Loucy (cell line): ENCODE results near the gene NEUROD1.
A peak's percentile ranks its signal among the peaks of the same experiment; 100 is the strongest.
"Not testable (repeated sequence)": the region's sequence is repeated elsewhere in the genome, so short reads cannot be mapped to it uniquely, and the experiment has no call there.

Experiments
- H2AFZ ChIP-seq: fragments of 200-600 bp; sonication (generic); 2 replicates; pipeline ENCODE4 v1.6.0; 2016; ENCODE audit warnings: antibody characterized with exemption, mild to moderate bottlenecking, low read length, moderate library complexity
- H3F3A ChIP-seq: fragments of 200-600 bp; 2 replicates; pipeline ENCODE4 v1.6.0; 2016; ENCODE audit warnings: antibody characterized with exemption, low read depth, mild to moderate bottlenecking
- H3K27me3 ChIP-seq: fragments of 200-600 bp; sonication (generic); 2 replicates; pipeline ENCODE4 v1.6.1; 2014; ENCODE audit warnings: low read length, mild to moderate bottlenecking; ENCODE audit not compliant: insufficient read depth, poor library complexity, severe bottlenecking
- H3K36me3 ChIP-seq: fragments of 200-600 bp; sonication (generic); 2 replicates; pipeline ENCODE4 v1.6.1; 2016; ENCODE audit warnings: low read length; ENCODE audit not compliant: insufficient read depth
- H3K4me1 ChIP-seq: fragments of 200-600 bp; sonication (generic); 2 replicates; pipeline ENCODE4 v1.5.1; 2014; ENCODE audit warnings: low read length, mild to moderate bottlenecking; ENCODE audit not compliant: insufficient read depth, poor library complexity, severe bottlenecking
- H3K4me2 ChIP-seq: fragments of 200-600 bp; sonication (generic); 2 replicates; pipeline ENCODE4 v1.6.0; 2014; ENCODE audit warnings: antibody characterized with exemption, low read length, low read depth, mild to moderate bottlenecking; ENCODE audit not compliant: poor library complexity, severe bottlenecking
- H3K4me3 ChIP-seq: fragments of 200-600 bp; sonication (generic); 2 replicates; pipeline ENCODE4 v1.5.1; 2014; ENCODE audit warnings: low read length, mild to moderate bottlenecking, mixed read lengths; ENCODE audit not compliant: poor library complexity, severe bottlenecking
- H3K79me2 ChIP-seq: fragments of 200-600 bp; sonication (generic); 2 replicates; pipeline ENCODE4 v1.6.1; 2014; ENCODE audit warnings: low read length; ENCODE audit not compliant: insufficient read depth
- H3K9ac ChIP-seq: fragments of 200-600 bp; sonication (generic); 2 replicates; pipeline ENCODE4 v1.6.0; 2014; ENCODE audit warnings: mild to moderate bottlenecking, low read depth, low read length, moderate library complexity; ENCODE audit not compliant: poor library complexity, severe bottlenecking
- H3K9me2 ChIP-seq: fragments of 200-600 bp; sonication (generic); replicated peaks from 2 replicates; pipeline ENCODE4 v1.6.1; 2016; ENCODE audit warnings: low read depth, low read length, mixed read lengths
- H3K9me3 ChIP-seq: fragments of 200-600 bp; sonication (generic); 2 replicates; pipeline ENCODE4 v1.6.1; 2014; ENCODE audit warnings: mild to moderate bottlenecking, antibody characterized with exemption, low read length, low read depth; ENCODE audit not compliant: insufficient read depth
- H4K20me1 ChIP-seq: fragments of 200-600 bp; sonication (generic); 2 replicates; pipeline ENCODE4 v1.6.0; 2014; ENCODE audit warnings: antibody characterized with exemption, low read length, mild to moderate bottlenecking; ENCODE audit not compliant: insufficient read depth, poor library complexity, severe bottlenecking
- CTCF ChIP-seq: fragments of 200-600 bp; sonication (generic); conservative IDR thresholded peaks from 2 replicates; pipeline ENCODE4 v1.5.1; 2014; ENCODE audit warnings: mild to moderate bottlenecking, antibody characterized with exemption, low read length
- EZH2phosphoT487 ChIP-seq: fragments of 200-600 bp; IDR thresholded peaks from 2 replicates; pipeline ENCODE4 v1.6.1; 2018; ENCODE audit warnings: antibody characterized with exemption, mild to moderate bottlenecking, moderate library complexity, borderline replicate concordance

NEUROD1 gene

GRCh38 chr2:181723731-181724130 lies 43.4 kb upstream of the NEUROD1 start:
- no peaks in the 10 kb centered on the region for H3K9me2 ChIP-seq
- H3K36me3 ChIP-seq, result no peaks in the 10 kb centered on the region
- no peaks in the 10 kb centered on the region for H4K20me1 ChIP-seq
- no peaks in the 10 kb centered on the region for H3K9me3 ChIP-seq
- no peak overlapping the region for H3K4me3 ChIP-seq
- no peaks in the 10 kb centered on the region for H3K79me2 ChIP-seq
- no peak overlapping the region for H3K4me2 ChIP-seq
- TF ChIP-seq EZH2phosphoT487 (no peak), CTCF (no peak)
- no peaks in the 10 kb centered on the region for H3F3A ChIP-seq
- H3K4me1 ChIP-seq, result no peaks in the 10 kb centered on the region
- H2AFZ ChIP-seq, result no peak overlapping the region
- no peak overlapping the region for H3K9ac ChIP-seq
- H3K27me3 ChIP-seq, result no peaks in the 10 kb centered on the region

GRCh38 chr2:181715033-181715630 lies 34.8 kb upstream of the NEUROD1 start:
- peak; percentile 89 for TF ChIP-seq CTCF
- TF ChIP-seq EZH2phosphoT487, result no peak
- H3K27me3 ChIP-seq, result no peaks in the 10 kb centered on the region

GRCh38 chr2:181711051-181711450 lies 30.7 kb upstream of the NEUROD1 start:
- H2AFZ ChIP-seq, H3K4me2 ChIP-seq, H3K4me1 ChIP-seq, H3F3A ChIP-seq, H3K9me2 ChIP-seq, H3K79me2 ChIP-seq, H3K36me3 ChIP-seq, H3K9ac ChIP-seq, H3K27me3 ChIP-seq, H4K20me1 ChIP-seq, H3K4me3 ChIP-seq, H3K9me3 ChIP-seq: not testable (repeated sequence)

More at GRCh38 chr2:181715033-181715630, 34.8 kb upstream of the NEUROD1 start:
- H3K9ac ChIP-seq, result no peak overlapping the region
- no peak overlapping the region for H3K4me3 ChIP-seq
- no peaks in the 10 kb centered on the region for H3F3A ChIP-seq
- no peak overlapping the region for H2AFZ ChIP-seq
- no peaks in the 10 kb centered on the region for H3K9me3 ChIP-seq
- no peaks in the 10 kb centered on the region for H3K79me2 ChIP-seq
- no peaks in the 10 kb centered on the region for H3K4me1 ChIP-seq
- H3K9me2 ChIP-seq, result no peaks in the 10 kb centered on the region
- no peaks in the 10 kb centered on the region for H4K20me1 ChIP-seq
- no peaks in the 10 kb centered on the region for H3K36me3 ChIP-seq
- no peak overlapping the region for H3K4me2 ChIP-seq

GRCh38 chr2:181702519-181702918 lies 22.2 kb upstream of the NEUROD1 start:
- H3K4me2 ChIP-seq, H3K79me2 ChIP-seq, H3K27me3 ChIP-seq, H2AFZ ChIP-seq, H3K36me3 ChIP-seq, H3K4me1 ChIP-seq, H4K20me1 ChIP-seq, H3K4me3 ChIP-seq, H3K9ac ChIP-seq, H3K9me2 ChIP-seq, H3F3A ChIP-seq: not testable (repeated sequence)
- peaks cover 13% of the 10 kb centered on the region; the same call in 1 of the 2 replicates for H3K9me3 ChIP-seq
